HepG2 (cell line): ENCODE measurements around the gene BTBD8. TPM values are rescaled to one million over a fixed set of nuclear protein-coding genes. Genes with fewer than 3 reads are reported as not detected.

Source experiments
- EEA1 ChIP-seq: sonication (generic); formaldehyde crosslinking; IDR thresholded peaks from 2 replicates; pipeline ENCODE4 v1.5.1; 2020; ENCODE audit warnings: mild to moderate bottlenecking, missing genetic modification reagents, borderline replicate concordance
- GMEB1 ChIP-seq: sonication (generic); formaldehyde crosslinking; IDR thresholded peaks from 2 replicates; pipeline ENCODE4 v1.5.1; 2020; ENCODE audit warnings: missing genetic modification reagents, mild to moderate bottlenecking, borderline replicate concordance
- HOXD1 ChIP-seq: sonication (generic); formaldehyde crosslinking; IDR thresholded peaks from 2 replicates; pipeline ENCODE4 v1.5.0; 2020; ENCODE audit warnings: missing genetic modification reagents
- IRF2 ChIP-seq: IDR thresholded peaks from 2 replicates; pipeline ENCODE4 v1.6.1; 2018; ENCODE audit warnings: missing genetic modification reagents, missing compliant biosample characterization
- KDM3A ChIP-seq: IDR thresholded peaks from 2 replicates; pipeline ENCODE4 v1.6.1; 2018; ENCODE audit warnings: low read depth, missing compliant biosample characterization
- KDM5B ChIP-seq: sonication (generic); formaldehyde crosslinking; IDR thresholded peaks from 2 replicates; pipeline ENCODE4 v1.4.0; 2020; ENCODE audit warnings: missing genetic modification reagents, mild to moderate bottlenecking, borderline replicate concordance
- LCORL ChIP-seq, 2 experiments: fragments of 450-650 bp in 1 of 2; sonication (generic) in 1 of 2; formaldehyde crosslinking in 1 of 2; IDR thresholded peaks; 2 replicates each; pipeline versions ENCODE4 v1.5.0 to v1.6.1; 2017 to 2020; ENCODE audit warnings: antibody characterized with exemption in 1 of 2, missing genetic modification reagents in 1 of 2
- NAIF1 ChIP-seq: sonication (generic); formaldehyde crosslinking; IDR thresholded peaks from 2 replicates; pipeline ENCODE4 v1.5.0; 2020; ENCODE audit warnings: mild to moderate bottlenecking, missing genetic modification reagents, borderline replicate concordance
- NPAS2 ChIP-seq: sonication (generic); formaldehyde crosslinking; IDR thresholded peaks from 2 replicates; pipeline ENCODE4 v1.8.0; 2022; ENCODE audit warnings: mild to moderate bottlenecking, missing genetic modification reagents, borderline replicate concordance
- PAF1 ChIP-seq: IDR thresholded peaks from 2 replicates; pipeline ENCODE4 v1.6.1; 2016; ENCODE audit warnings: missing genetic modification reagents, missing compliant biosample characterization
- RBFOX2 ChIP-seq: fragments of 200-400 bp; formaldehyde crosslinking; IDR thresholded peaks from 2 replicates; pipeline ENCODE4 v1.6.1; 2017; ENCODE audit warnings: low read depth, mild to moderate bottlenecking, low read length
- RXRA ChIP-seq: sonication (generic); formaldehyde crosslinking; IDR thresholded peaks from 2 replicates; pipeline ENCODE4 v1.5.1; 2020; ENCODE audit warnings: missing genetic modification reagents
- TEF ChIP-seq: sonication (generic); formaldehyde crosslinking; IDR thresholded peaks from 2 replicates; pipeline ENCODE4 v1.5.0; 2020; ENCODE audit warnings: missing genetic modification reagents
- ZMAT3 ChIP-seq: sonication (generic); formaldehyde crosslinking; conservative IDR thresholded peaks from 2 replicates; pipeline ENCODE4 v1.7.0; 2021; ENCODE audit warnings: missing genetic modification reagents
- ZMYM4 ChIP-seq: sonication (generic); formaldehyde crosslinking; IDR thresholded peaks from 2 replicates; pipeline ENCODE4 v1.8.1; 2023; ENCODE audit warnings: mild to moderate bottlenecking, missing genetic modification reagents
- ZNF18 ChIP-seq: sonication (generic); formaldehyde crosslinking; IDR thresholded peaks from 2 replicates; pipeline ENCODE4 v1.8.0; 2022; ENCODE audit warnings: mild to moderate bottlenecking, missing genetic modification reagents; ENCODE audit not compliant: insufficient replicate concordance
- ZNF280B ChIP-seq: sonication (generic); formaldehyde crosslinking; IDR thresholded peaks from 2 replicates; pipeline ENCODE4 v1.5.0; 2020; ENCODE audit warnings: missing genetic modification reagents, mild to moderate bottlenecking, borderline replicate concordance
- ZNF670 ChIP-seq: sonication (generic); formaldehyde crosslinking; IDR thresholded peaks from 2 replicates; pipeline ENCODE4 v1.8.0; 2022; ENCODE audit warnings: mild to moderate bottlenecking, missing genetic modification reagents, borderline replicate concordance
- ZNF772 ChIP-seq: sonication (generic); formaldehyde crosslinking; IDR thresholded peaks from 2 replicates; pipeline ENCODE4 v1.5.0; 2020; ENCODE audit warnings: mild to moderate bottlenecking, missing genetic modification reagents
- ZNF784 ChIP-seq: sonication (generic); formaldehyde crosslinking; IDR thresholded peaks from 2 replicates; pipeline ENCODE4 v1.5.1; 2020; ENCODE audit warnings: missing genetic modification reagents, mild to moderate bottlenecking, borderline replicate concordance
- polyA plus RNA-seq, 8 experiments: library from polyadenylated mRNA; depleted of rRNA in 3 of 8; stranded (reverse) in 7 of 8; unstranded in 1 of 8; fragments of >200 nt; fragmentation: Illumina TruSeq in 4 of 8; extraction: Trizol in 4 of 8; gene quantifications; 2 replicates each; pipeline versions ENCODE4 v1.2.1 to v1.2.3, GENCODE V29; 2011 to 2016; ENCODE audit warnings: low read depth in 4 of 8, missing spikeins in 1 of 8, mixed read lengths in 1 of 8; ENCODE audit not compliant: insufficient read depth in 1 of 8
- total RNA-seq, 5 experiments: library from RNA; depleted of rRNA; stranded (reverse); fragments of >200 nt; fragmentation: Illumina TruSeq; extraction: Trizol; gene quantifications; 2 replicates each; pipeline ENCODE4 v1.2.3, GENCODE V29; 2016; ENCODE audit warnings: low read depth in 1 of 5

BTBD8 gene
- total and polyA plus RNA-seq, 2 of the 13 experiments (the other 11 are each of a cell fraction or from before 2014, with no cell fraction given) = 0.41 to 1.8 TPM

GRCh38 chr1:92080128-92080985 is at the start of gene BTBD8 (continued):
- TF ChIP-seq ZNF772 (CRISPR knock-in tag) (no peak), EEA1 (CRISPR knock-in tag) (peak; percentile 62; the same call in 1 of the 2 replicates), HOXD1 (CRISPR knock-in tag) (0 out of 2 replicates have a peak, but pooled peaks have one; percentile 18), TEF (CRISPR knock-in tag) (0 out of 2 replicates have a peak, but pooled peaks have one; percentile 7), IRF2 (CRISPR knock-in tag) (peak; percentile 38; the same call in 1 of the 2 replicates), ZMAT3 (CRISPR knock-in tag) (peak; percentile 65; the same call in 1 of the 2 replicates), NAIF1 (0 out of 2 replicates have a peak, but pooled peaks have one; percentile 45), PAF1 (CRISPR knock-in tag) (no peak), ZNF280B (CRISPR knock-in tag) (peak; percentile 92; the same call in 1 of the 2 replicates), ZNF670 (peak; percentile 65; the same call in 1 of the 2 replicates), LCORL (IDR thresholded peaks at IDR 0.05) (no peak), LCORL (CRISPR knock-in tag; IDR thresholded peaks at IDR 0.05) (no peak), ZNF18 (peak; percentile 62), ZMYM4 (CRISPR knock-in tag) (peak; percentile 49; the same call in 1 of the 2 replicates), KDM3A (no peak), NPAS2 (no peak), RXRA (CRISPR knock-in tag) (no peak), GMEB1 (CRISPR knock-in tag) (peak; percentile 52; the same call in 1 of the 2 replicates), RBFOX2 (peak; percentile 50; the same call in 1 of the 2 replicates), KDM5B (CRISPR knock-in tag) (peak; percentile 27; the same call in 1 of the 2 replicates), ZNF784 (peak; percentile 38; the same call in 1 of the 2 replicates)
